Right lobe of liver (tissue), 6 donors: Measurements from ENCODE around the gene AKAP13. TPM values are rescaled to one million over a fixed set of nuclear protein-coding genes. Genes with fewer than 3 reads are reported as not detected.
A peak's percentile ranks its signal among the peaks of the same experiment; 100 is the strongest.

Source experiments
- ATAC-seq, 4 donors: fragments of 200-7000 bp; cut with Tn5 transposase; one replicate each; pipeline ENCODE4 v1.9.1; 2020; ENCODE audit warnings: mild to moderate bottlenecking in 4 of 4, moderate library complexity in 4 of 4
- DNase-seq, 3 donors: peaks; one replicate each; pipeline ENCODE4 v3.0.0-alpha.2; 2020
- H3K27ac ChIP-seq, 3 donors: fragments of 200-600 bp; one replicate each; pipeline ENCODE4 v1.8.0; 2022
- H3K27me3 ChIP-seq, 2 donors: fragments of 200-600 bp; one replicate each; pipeline ENCODE4 v1.8.0; 2022
- H3K36me3 ChIP-seq, 4 donors: fragments of 200-600 bp; sonication (generic) in 1 of 4; one replicate each; pipeline versions ENCODE4 v1.5.1 to v1.8.0; 2017 to 2022; ENCODE audit warnings: control low read depth in 1 of 4
- H3K4me1 ChIP-seq, 4 donors: fragments of 200-600 bp; sonication (generic) in 1 of 4; one replicate each; pipeline versions ENCODE4 v1.5.1 to v1.8.0; 2017 to 2022; ENCODE audit warnings: control low read depth in 1 of 4
- H3K4me3 ChIP-seq, 3 donors: fragments of 200-600 bp; one replicate each; pipeline ENCODE4 v1.8.0; 2022
- H3K9me3 ChIP-seq, 4 donors: fragments of 200-600 bp; sonication (generic) in 1 of 4; one replicate each; pipeline versions ENCODE4 v1.5.1 to v1.8.0; 2017 to 2022; ENCODE audit warnings: control low read depth in 1 of 4
- CTCF ChIP-seq, 4 donors: fragments of 200-600 bp in 3 of 4; fragments of 450-650 bp in 1 of 4; IDR thresholded peaks; one replicate each; pipeline versions ENCODE4 v1.5.1 to v1.8.0; 2016 to 2022; ENCODE audit warnings: antibody characterized with exemption in 4 of 4, mild to moderate bottlenecking in 2 of 4
- POLR2A ChIP-seq: fragments of 450-650 bp; IDR thresholded peaks from one replicate; pipeline ENCODE4 v1.6.1; 2017; ENCODE audit warnings: antibody characterized with exemption, mild to moderate bottlenecking
- WGBS: methylation state at CpG from one replicate; pipeline ENCODE4 v1.1.6; 2018; ENCODE audit warnings: low coverage, low lambda C conversion rate; ENCODE audit not compliant: insufficient coverage; ENCODE audit errors: missing lambda C conversion rate; 5-methylcytosine and 5-hydroxymethylcytosine counted together
- intact Hi-C, 2 donors: fragments of 100-400 bp; cut with DNase I; formaldehyde crosslinking; loops; one replicate each; pipeline versions ENCODE4 v1.11.2 to v1.14.1; 2022
- total RNA-seq, 6 experiments: library from RNA; depleted of rRNA in 2 of 6; stranded (reverse); fragments of >200 nt in 2 of 6; fragmentation: NEBNext Ultra II Directional in 3 of 6; extraction: Animal tissue kit (Norgen Biotek cat#: 25700) in 3 of 6; gene quantifications; one replicate each; pipeline versions ENCODE4 v1.1.0 to v1.2.4, GENCODE V29; 2016 to 2023
- donor health status: DM: no; HTN: yes; CAD: no.
- donor health status: DM: no; HTN: no; CAD: no.
- donor health status: DM: no; HTN: no; CAD: no.
- donor health status: DM: no; HTN: yes; CAD: no.
- donor health status: DM: no; HTN: yes; CAD: no.

AKAP13 gene
- total RNA-seq, 6 experiments from 2014 or later = 50.1 to 73.1 (median 63.9) TPM

DNA sequence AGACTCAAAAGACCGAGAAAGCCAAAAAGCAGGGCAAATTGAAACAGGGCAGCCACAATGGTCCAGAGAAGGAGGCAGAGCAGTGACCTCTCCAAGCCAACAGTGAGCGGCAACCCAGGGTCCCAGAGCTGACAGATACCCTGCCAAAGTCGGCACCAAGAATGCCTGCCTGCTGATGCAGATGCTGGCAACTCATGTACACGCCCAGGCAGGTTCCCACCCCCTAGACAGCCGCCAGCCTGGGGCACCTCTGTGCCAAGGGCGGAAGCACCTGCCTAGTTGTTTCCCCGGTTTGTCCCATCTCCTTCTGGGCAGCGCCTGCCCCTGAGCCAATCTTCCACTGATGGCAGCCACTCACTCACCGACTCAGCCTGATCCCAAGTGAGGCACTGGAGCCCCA lies 392.3 kb downstream of the AKAP13 start:
- intact Hi-C loops = no loop called here
- DNase-seq = peak; percentile 83 to 94 (median 91)
- H3K4me3 ChIP-seq = no peak overlapping the region
- H3K27me3 ChIP-seq = no peaks in the 10 kb centered on the region
- peak overlapping the region; percentile 83 to 97 (median 96) for H3K27ac ChIP-seq
- WGBS = 33% methylated on average over 1 of the region's 9 CpGs
- peaks cover 0 to 45% (median 22%) of the 10 kb centered on the region in 4 donors for H3K4me1 ChIP-seq
- ATAC-seq = peak; percentile 58 to 76 (median 72)
- H3K9me3 ChIP-seq = no peaks in the 10 kb centered on the region
- no peaks in the 10 kb centered on the region for H3K36me3 ChIP-seq
- peak; percentile 78 for TF ChIP-seq POLR2A
- no peak for TF ChIP-seq CTCF (IDR thresholded peaks at IDR 0.05)

GRCh38 chr15:85773249-85773648 lies 392.8 kb downstream of the AKAP13 start:
- DNase-seq (no peak), ATAC-seq (no peak)
- Histone ChIP-seq H3K4me1 (peaks cover 0 to 50% (median 25%) of the 10 kb centered on the region in 4 donors), H3K9me3 (no peaks in the 10 kb centered on the region), H3K36me3 (no peaks in the 10 kb centered on the region), H3K27ac (peak overlapping the region; percentile 83 to 97 (median 96)), H3K4me3 (no peak overlapping the region), H3K27me3 (no peaks in the 10 kb centered on the region)
- TF ChIP-seq POLR2A (no peak), CTCF (IDR thresholded peaks at IDR 0.05) (no peak)
- WGBS = 82% methylated on average over 3 of the region's 12 CpGs
- intact Hi-C loops = no loop called here

DNA sequence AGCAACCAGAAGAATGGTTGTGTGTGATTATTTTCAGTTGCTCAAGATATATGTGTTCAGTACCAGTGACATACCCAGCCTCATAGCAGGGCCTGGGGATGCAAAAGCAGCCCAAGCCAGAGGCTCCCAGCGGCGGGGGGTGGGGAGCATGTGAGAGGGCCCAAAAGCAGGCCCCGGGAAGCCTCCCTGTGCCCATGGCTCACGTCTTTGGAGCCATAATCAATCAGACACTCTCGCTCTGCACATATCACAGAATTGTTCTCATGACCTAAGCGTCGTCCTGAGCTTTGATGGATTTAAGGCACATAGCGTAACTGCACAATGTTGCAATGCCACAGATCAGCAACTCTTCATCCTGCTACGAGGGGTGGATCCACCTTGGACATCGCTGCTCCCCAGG lies 393.6 kb downstream of the AKAP13 start:
- Histone ChIP-seq H3K36me3 (no peaks in the 10 kb centered on the region), H3K4me1 (peaks cover 0 to 57% (median 29%) of the 10 kb centered on the region in 4 donors), H3K4me3 (no peak overlapping the region), H3K27ac (peak overlapping the region in 2 of 3 donors; percentile 96 to 97), H3K27me3 (no peaks in the 10 kb centered on the region), H3K9me3 (no peaks in the 10 kb centered on the region)
- ATAC-seq = no peak
- DNase-seq = no peak
- TF ChIP-seq POLR2A = no peak
- TF ChIP-seq CTCF (IDR thresholded peaks at IDR 0.05) = no peak
- intact Hi-C loops = no loop called here
- WGBS = 90% methylated on average over 9 of the region's 10 CpGs

- H3K4me1 ChIP-seq = peaks cover 0 to 60% (median 24%) of the 10 kb centered on the region in 4 donors
- DNase-seq (peak in 1 of 3 donors; percentile 74), ATAC-seq (peak; percentile 11 to 50 (median 28))
- peak; percentile 30 for TF ChIP-seq POLR2A
- TF ChIP-seq CTCF (IDR thresholded peaks at IDR 0.05) = no peak
- no peaks in the 10 kb centered on the region for H3K27me3 ChIP-seq
- H3K27ac ChIP-seq = peak overlapping the region in 2 of 3 donors; percentile 94 to 97
- H3K36me3 ChIP-seq = no peaks in the 10 kb centered on the region
- WGBS = 53% methylated on average over 3 of the region's 18 CpGs
- no peaks in the 10 kb centered on the region for H3K9me3 ChIP-seq
- intact Hi-C loops = no loop called here
- no peak overlapping the region for H3K4me3 ChIP-seq
Measured at GRCh38 chr15:85777250-85778106, 397.1 kb downstream of the AKAP13 start.
